HepG2 (cell line): Measurements from ENCODE around the gene AIP. TPM values are rescaled to one million over a fixed set of nuclear protein-coding genes. Genes with fewer than 3 reads are reported as not detected.

Source experiments
- ATAC-seq: fragments of 200-7000 bp; cut with Tn5 transposase; 3 replicates; pipeline ENCODE4 v1.9.1; 2020; ENCODE audit warnings: mild to moderate bottlenecking, moderate library complexity
- BruUV-seq: library from RNA; stranded (reverse); fragments of 400-500 nt; replicated peaks from 2 replicates; lab custom pipeline; 2021; lab: Mats Ljungman, UMichigan
- CTCF ChIA-PET: fragments of 300-600 bp; formaldehyde crosslinking; extraction: SDS; loops from one replicate; lab custom pipeline; 2021; ENCODE audit warnings: low total read pairs, inconsistent platforms, low intra/inter-chr PET ratio; lab: Yijun Ruan, JAX
- POLR2A ChIA-PET: fragments of 350-600 bp; sonication (Branson Sonifier 250); formaldehyde crosslinking; loops from one replicate; lab custom pipeline; 2020; ENCODE audit warnings: antibody characterized with exemption, inconsistent platforms; lab: Yijun Ruan, JAX
- DNase-seq: peaks from one replicate; pipeline ENCODE4 v3.0.0-alpha.2; 2015; ENCODE audit warnings: low spot score
- FAIRE-seq: peaks from 3 replicates; lab custom pipeline; 2011; peaks lifted over from hg19 to GRCh38; lab: Jason Lieb, UNC
- H2AFZ ChIP-seq: one replicate; pipeline ENCODE4 v1.6.1; 2011; ENCODE audit warnings: low read length, inconsistent platforms
- H3K27ac ChIP-seq: fragments of 300-600 bp; 3 replicates; pipeline ENCODE4 v1.8.0; 2011; ENCODE audit warnings: mixed run types, mild to moderate bottlenecking, mixed read lengths, low read length, inconsistent platforms; ENCODE audit not compliant: insufficient read depth; ENCODE audit errors: extremely low read length
- H3K27me3 ChIP-seq, 2 experiments: fragments of 200-600 bp in 1 of 2; 2 replicates in 1 of 2; 3 replicates in 1 of 2; pipeline versions ENCODE4 v1.6.0 to v1.8.0; 2011; ENCODE audit warnings: low read length in 2 of 2, mild to moderate bottlenecking in 2 of 2, moderate library complexity in 2 of 2, inconsistent platforms in 1 of 2; ENCODE audit not compliant: insufficient read depth in 2 of 2, control insufficient read depth in 1 of 2
- H3K36me3 ChIP-seq, 2 experiments: fragments of 200-600 bp in 1 of 2; replicated peaks in 1 of 2; 2 replicates in 1 of 2; 3 replicates in 1 of 2; pipeline versions ENCODE4 v1.5.1 to v1.8.0; 2011; ENCODE audit warnings: low read length in 2 of 2, inconsistent platforms in 1 of 2; ENCODE audit not compliant: insufficient read depth in 2 of 2, control insufficient read depth in 1 of 2
- H3K4me1 ChIP-seq: 2 replicates; pipeline ENCODE4 v1.5.1; 2012; ENCODE audit warnings: low read length, inconsistent platforms; ENCODE audit not compliant: insufficient read depth
- H3K4me2 ChIP-seq: 2 replicates; pipeline ENCODE4 v1.6.0; 2011; ENCODE audit warnings: low read depth, low read length, inconsistent platforms
- H3K4me3 ChIP-seq, 3 experiments: fragments of 200-600 bp in 1 of 3; sonication (generic), shearing (Covaris generic) in 1 of 3; replicated peaks in 1 of 3; 2 replicates each; pipeline ENCODE4 v1.5.1; 2011 to 2016; ENCODE audit warnings: low read length in 3 of 3, inconsistent platforms in 2 of 3, low read depth in 2 of 3, mild to moderate bottlenecking in 2 of 3, control low read depth in 1 of 3, mixed read lengths in 1 of 3; ENCODE audit not compliant: insufficient read depth in 1 of 3
- H3K79me2 ChIP-seq: one replicate; pipeline ENCODE4 v1.6.1; 2011; ENCODE audit warnings: low read length, inconsistent platforms; ENCODE audit not compliant: insufficient read depth
- H3K9ac ChIP-seq: 2 replicates; pipeline ENCODE4 v1.6.0; 2011; ENCODE audit warnings: mild to moderate bottlenecking, low read depth, low read length, inconsistent platforms; ENCODE audit not compliant: insufficient read depth
- H3K9me3 ChIP-seq: 2 replicates; pipeline ENCODE4 v1.5.1; 2012; ENCODE audit warnings: mild to moderate bottlenecking, low read length
- H4K20me1 ChIP-seq: 2 replicates; pipeline ENCODE4 v1.6.0; 2011; ENCODE audit warnings: inconsistent platforms, mild to moderate bottlenecking, low read length, moderate library complexity; ENCODE audit not compliant: insufficient read depth
- CTCF ChIP-seq: sonication (generic); formaldehyde crosslinking; IDR thresholded peaks from 2 replicates; pipeline ENCODE4 v1.5.0; 2020; ENCODE audit warnings: mild to moderate bottlenecking, missing genetic modification reagents, moderate library complexity
- HMGXB3 ChIP-seq: sonication (generic); formaldehyde crosslinking; IDR thresholded peaks from 2 replicates; pipeline ENCODE4 v1.4.0; 2020; ENCODE audit warnings: missing genetic modification reagents, borderline replicate concordance
- WGBS: methylation state at CpG from one replicate; pipeline ENCODE4 v1.1.6; 2017; ENCODE audit warnings: low lambda C conversion rate; 5-methylcytosine and 5-hydroxymethylcytosine counted together
- in situ Hi-C: cut with HindIII; loops from 2 replicates; pipeline ENCODE4 v1.10.0; 2017; ENCODE audit warnings: low pct_unique_long_range_greater_than_20kb; ENCODE audit not compliant: extremely low pct_ligation_motif_present
- intact Hi-C: fragments of 100-400 bp; cut with micrococcal nuclease; formaldehyde crosslinking; loops from one replicate; pipeline ENCODE4 v1.10.0; 2022; ENCODE audit not compliant: unreplicated experiment
- polyA plus RNA-seq, 8 experiments: library from polyadenylated mRNA; depleted of rRNA in 3 of 8; stranded (reverse) in 7 of 8; unstranded in 1 of 8; fragments of >200 nt; fragmentation: Illumina TruSeq in 4 of 8; extraction: Trizol in 4 of 8; gene quantifications; 2 replicates each; pipeline versions ENCODE4 v1.2.1 to v1.2.3, GENCODE V29; 2011 to 2016; ENCODE audit warnings: low read depth in 4 of 8, missing spikeins in 1 of 8, mixed read lengths in 1 of 8; ENCODE audit not compliant: insufficient read depth in 1 of 8
- total RNA-seq, 5 experiments: library from RNA; depleted of rRNA; stranded (reverse); fragments of >200 nt; fragmentation: Illumina TruSeq; extraction: Trizol; gene quantifications; 2 replicates each; pipeline ENCODE4 v1.2.3, GENCODE V29; 2016; ENCODE audit warnings: low read depth in 1 of 5

The AIP gene
- total and polyA plus RNA-seq, 2 of the 13 experiments (the other 11 are each of a cell fraction or from before 2014, with no cell fraction given) = 51.8 to 110 TPM

- in situ Hi-C loops = no loop called here
- WGBS = no CpG with 5 or more reads among the region's 25 CpGs
- Histone ChIP-seq H3K27ac (no peak overlapping the region), H3K79me2 (no peaks in the 10 kb centered on the region), H3K9ac (no peak overlapping the region), H3K4me3 (no peak overlapping the region), H3K27me3 (peaks cover 4 to 22% of the 10 kb centered on the region in 2 experiments; a peak in 4 of 5 replicates), H2AFZ (no peak overlapping the region), H3K4me1 (no peaks in the 10 kb centered on the region), H3K4me2 (no peak overlapping the region), H4K20me1 (no peaks in the 10 kb centered on the region), H3K9me3 (no peaks in the 10 kb centered on the region), H3K36me3 (no peaks in the 10 kb centered on the region)
- TF ChIP-seq CTCF (CRISPR knock-in tag) (0 out of 2 replicates have a peak, but pooled peaks have one; percentile 10), HMGXB3 (CRISPR knock-in tag) (no peak)
- no TSS peak for BruUV-seq
- ATAC-seq (peak; percentile 24; the same call in 2 of the 3 replicates), DNase-seq (no peak), FAIRE-seq (no peak)
- ChIA-PET CTCF (no interaction called here), POLR2A (no interaction called here)
- intact Hi-C loops = loop anchor here (10.0 kb wide), 1 partner anchor 559 kb away; no protein-coding TSS in a partner anchor
Observed at GRCh38 chr11:67523556-67524479, 41.0 kb downstream of the AIP start.
